Left ventricle myocardium superior (tissue), 1 donor: ENCODE measurements around the gene SFXN3. TPM values are rescaled to one million over a fixed set of nuclear protein-coding genes. Genes with fewer than 3 reads are reported as not detected.

ENCODE experiments used
- ATAC-seq: fragments of 200-7000 bp; cut with Tn5 transposase; one replicate; pipeline ENCODE4 v1.9.1; 2020; ENCODE audit warnings: mild to moderate bottlenecking, moderate library complexity
- DNase-seq: peaks from one replicate; pipeline ENCODE4 v3.0.0-alpha.2; 2020
- intact Hi-C: fragments of 100-400 bp; cut with micrococcal nuclease; formaldehyde crosslinking; loops from one replicate; pipeline ENCODE4 v1.11.0; 2022
- total RNA-seq: library from RNA; stranded (reverse); fragmentation: NEBNext Ultra II Directional; extraction: Animal tissue kit (Norgen Biotek cat#: 25700); gene quantifications from one replicate; pipeline ENCODE4 v1.2.1, GENCODE V29; 2021
- donor health status: DM: no; HTN: yes; CAD: no; lungs with severe emphysema.

The SFXN3 gene
- total RNA-seq, 1 donor from 2014 or later, result 11.0 TPM

- intact Hi-C loops, result no loop called here
- no peak for ATAC-seq
- no peak for DNase-seq
Observed at GRCh38 chr10:101065481-101066145, 34.6 kb downstream of the SFXN3 start.

DNA sequence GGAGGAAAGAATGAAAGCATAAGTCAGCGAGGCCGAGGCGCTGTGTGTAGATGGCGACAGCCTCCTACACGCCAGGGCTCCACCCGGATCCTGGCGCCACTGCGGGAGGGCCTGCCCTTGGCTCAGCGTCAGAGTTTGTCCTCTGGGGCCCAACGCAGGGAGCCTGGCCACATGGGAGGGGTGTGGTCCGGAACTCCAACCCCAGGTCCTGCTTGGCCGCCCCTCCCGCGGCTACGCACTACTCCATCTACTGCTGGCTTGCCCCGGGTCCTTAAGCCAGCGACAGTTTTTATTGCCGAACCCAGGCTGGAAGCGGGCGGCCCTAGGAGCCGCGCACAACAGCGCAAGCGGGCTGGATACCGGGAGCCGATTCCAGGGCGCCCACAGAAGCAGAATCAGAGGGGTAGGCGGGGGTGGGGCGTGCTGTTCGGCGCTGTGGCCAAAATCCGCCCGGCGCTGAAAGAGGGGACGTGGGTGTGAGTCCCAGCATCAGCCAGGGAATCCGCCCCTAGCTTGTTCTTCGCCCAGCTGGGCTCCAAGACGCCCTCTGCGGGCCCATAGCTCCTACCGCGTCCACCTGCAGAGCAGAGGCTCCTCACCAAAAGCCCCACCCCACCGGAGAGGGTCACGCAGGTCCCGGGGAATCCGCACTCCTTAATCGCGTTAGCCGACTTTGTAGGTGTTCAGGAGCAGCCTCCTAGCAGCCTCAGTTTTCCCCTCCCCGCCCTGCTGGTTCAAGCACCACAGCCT lies 35.3 kb downstream of the SFXN3 start:
- ATAC-seq (peak; percentile 56), DNase-seq (peak; percentile 83)
- intact Hi-C loops, result no loop called here

DNA sequence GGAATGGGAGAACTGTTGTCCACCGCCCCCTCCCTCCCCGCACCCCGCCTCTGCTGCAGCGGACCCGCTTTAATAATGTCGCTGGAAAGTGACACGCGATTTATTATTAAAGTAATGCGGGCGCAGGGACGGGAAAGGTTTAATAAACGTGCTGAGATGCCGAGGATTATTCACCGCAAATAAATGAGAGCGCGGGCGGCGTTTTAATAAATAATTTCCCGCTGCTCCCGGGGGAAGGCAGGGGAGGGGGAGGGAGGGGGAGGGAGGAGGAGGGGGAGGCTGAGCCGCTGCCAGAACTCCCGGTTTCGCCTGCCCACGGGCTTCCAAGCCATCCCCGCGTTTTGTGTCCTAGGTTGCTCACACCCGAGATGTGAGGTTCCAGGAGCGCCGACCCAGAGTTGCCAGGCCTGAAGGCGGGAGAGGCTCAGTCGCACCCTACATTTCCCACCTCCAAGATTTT lies 35.9 kb downstream of the SFXN3 start:
- ATAC-seq (peak; percentile 5), DNase-seq (no peak)
- intact Hi-C loops, result no loop called here

GRCh38 chr10:101067356-101068083 lies 36.5 kb downstream of the SFXN3 start:
- intact Hi-C loops, result no loop called here
- ATAC-seq (peak; percentile 60), DNase-seq (peak; percentile 68)

DNA sequence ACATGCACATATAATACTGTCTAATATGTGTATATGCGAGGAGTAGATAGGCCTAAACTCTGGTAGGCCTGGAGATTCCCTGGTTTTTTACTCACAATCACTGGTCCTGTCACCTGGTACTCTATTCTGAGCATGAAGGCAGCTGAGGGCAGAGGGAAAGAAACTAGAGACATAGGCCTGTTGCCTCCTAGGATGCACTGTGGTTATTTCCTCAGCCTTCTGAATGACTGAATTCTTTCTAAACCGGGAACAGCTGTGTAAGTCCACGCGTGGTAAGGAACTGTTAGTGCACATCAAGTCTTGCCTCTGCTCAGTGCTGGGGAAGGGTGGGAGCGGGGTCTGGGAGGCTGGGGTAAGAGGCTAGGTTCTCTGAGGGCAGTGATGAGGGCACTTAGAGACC lies 38.4 kb downstream of the SFXN3 start:
- DNase-seq, result no peak
- intact Hi-C loops, result no loop called here
- ATAC-seq, result no peak

DNA sequence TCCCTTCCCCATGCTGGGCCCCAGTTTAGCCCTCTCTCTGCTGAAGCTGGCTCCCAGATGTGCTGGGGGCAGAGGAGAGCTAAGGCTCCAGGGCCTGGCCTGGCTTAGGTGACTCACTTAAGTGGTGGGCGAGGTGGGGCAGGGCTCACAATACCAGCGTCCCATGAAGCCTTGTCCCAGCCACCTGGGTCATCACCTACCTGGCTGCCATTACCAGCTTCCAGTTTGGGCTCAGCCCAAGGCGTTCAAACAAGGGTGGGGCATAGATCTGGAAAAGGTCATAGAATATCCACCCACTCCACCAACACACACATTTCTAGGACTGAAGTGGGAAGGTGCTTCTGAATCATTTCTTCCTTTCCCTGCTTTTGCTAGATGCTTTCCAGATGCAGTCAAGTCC lies 39.1 kb downstream of the SFXN3 start:
- ATAC-seq, result no peak
- intact Hi-C loops, result no loop called here
- DNase-seq, result no peak

- DNase-seq (no peak), ATAC-seq (no peak)
- intact Hi-C loops, result no loop called here
Observed at GRCh38 chr10:101071267-101071884, 40.3 kb downstream of the SFXN3 start.

- intact Hi-C loops, result no loop called here
- peak; percentile 9 for ATAC-seq
- no peak for DNase-seq
Observed at GRCh38 chr10:101071885-101072433, 40.9 kb downstream of the SFXN3 start.

- no peak for DNase-seq
- intact Hi-C loops, result no loop called here
- ATAC-seq, result no peak
Observed at GRCh38 chr10:101072923-101073322, 41.9 kb downstream of the SFXN3 start.

- intact Hi-C loops, result no loop called here
Observed at GRCh38 chr10:101073631-101074030, 42.6 kb downstream of the SFXN3 start.

GRCh38 chr10:101075775-101076174 lies 44.7 kb downstream of the SFXN3 start:
- DNase-seq (no peak), ATAC-seq (no peak)
- intact Hi-C loops, result no loop called here

More at GRCh38 chr10:101073631-101074030, 42.6 kb downstream of the SFXN3 start:
- no peak for DNase-seq
- ATAC-seq, result no peak

GRCh38 chr10:101076630-101077029 lies 45.6 kb downstream of the SFXN3 start:
- intact Hi-C loops, result no loop called here
- ATAC-seq, result no peak

DNA sequence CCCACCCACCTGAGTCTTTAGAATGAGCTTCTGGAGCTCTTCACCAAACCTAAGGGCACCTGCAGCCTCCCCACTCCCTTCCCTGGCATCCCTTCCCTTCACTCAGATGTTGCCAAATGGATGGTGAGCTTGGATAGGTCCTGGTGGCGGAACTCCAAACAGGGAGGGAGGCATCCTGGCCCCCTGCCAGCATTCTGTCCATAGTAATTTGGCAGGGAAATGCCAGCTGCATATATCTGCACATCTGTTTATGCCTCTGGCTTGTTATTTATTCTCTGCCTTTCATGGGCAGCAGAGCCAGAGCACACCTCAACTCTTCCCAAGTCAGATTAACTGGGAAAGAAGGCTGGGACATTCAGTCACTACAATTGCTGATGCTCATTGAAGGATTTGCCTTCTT lies 48.8 kb downstream of the SFXN3 start:
- DNase-seq (no peak), ATAC-seq (no peak)
- intact Hi-C loops, result no loop called here

More at GRCh38 chr10:101076630-101077029, 45.6 kb downstream of the SFXN3 start:
- DNase-seq, result no peak

GRCh38 chr10:101080933-101081931 lies 50.2 kb downstream of the SFXN3 start:
- intact Hi-C loops, result no loop called here
- ATAC-seq (no peak), DNase-seq (no peak)

DNA sequence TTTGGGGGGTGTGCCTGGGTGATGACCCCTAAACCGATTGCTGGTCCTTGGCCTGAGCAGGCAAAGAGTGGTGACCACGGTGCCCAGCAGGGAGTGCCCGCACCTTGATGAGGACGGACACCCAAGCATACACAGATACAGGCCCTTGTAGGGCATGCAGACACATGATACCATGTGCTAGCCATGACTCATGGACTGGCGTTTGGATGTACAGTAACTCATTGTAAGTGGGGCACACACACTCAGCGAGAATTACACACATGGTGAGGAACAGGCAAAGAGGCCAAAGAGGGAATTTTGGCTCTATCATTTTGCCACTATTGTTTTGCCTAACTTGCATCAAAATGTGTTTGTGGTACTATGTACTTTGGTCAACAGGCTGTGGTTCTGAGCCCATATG lies 54.8 kb downstream of the SFXN3 start:
- no peak for ATAC-seq
- intact Hi-C loops, result no loop called here
- no peak for DNase-seq

DNA sequence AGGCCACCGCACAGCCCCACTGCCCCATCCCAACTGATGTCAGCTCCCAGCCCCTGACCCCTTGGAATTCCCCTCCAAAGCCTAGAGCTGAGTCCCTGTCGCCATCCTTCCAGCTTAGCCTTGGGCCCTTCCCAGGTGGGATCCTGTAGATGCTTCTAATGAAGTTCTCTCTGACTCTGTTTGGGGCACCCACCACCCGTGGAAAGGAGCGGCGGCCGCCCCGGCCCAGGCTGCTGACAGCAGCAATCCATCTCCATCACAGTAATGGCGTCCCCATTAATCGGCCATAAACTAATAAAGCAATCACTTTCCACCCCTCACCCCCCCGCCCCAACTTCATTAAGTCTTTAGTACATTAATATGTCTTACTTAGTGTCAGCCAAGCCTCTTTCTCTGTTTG lies 56.3 kb downstream of the SFXN3 start:
- no peak for ATAC-seq
- intact Hi-C loops, result no loop called here
- DNase-seq, result no peak

DNA sequence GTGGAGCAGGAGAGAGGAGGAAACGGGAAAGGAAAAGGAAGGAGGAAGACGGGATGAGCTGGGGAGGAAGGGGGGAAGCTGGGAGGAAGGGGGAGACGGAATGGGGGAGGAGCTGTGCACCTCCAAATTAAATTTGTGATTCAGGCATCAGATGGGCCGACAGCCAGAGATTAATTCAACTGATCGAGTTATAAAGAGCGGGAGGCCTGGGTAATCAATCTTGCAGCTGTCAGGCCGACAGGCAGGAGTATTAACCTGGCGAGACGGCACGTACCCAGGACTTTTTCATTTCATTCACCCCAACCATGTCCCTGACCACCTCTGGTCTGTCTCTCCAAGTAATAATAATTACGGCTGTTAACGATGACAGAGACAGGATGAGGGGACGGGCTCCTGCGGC lies 56.9 kb downstream of the SFXN3 start:
- intact Hi-C loops, result no loop called here
- no peak for ATAC-seq
- no peak for DNase-seq
